Transverse colon (tissue), 4 donors: ENCODE results near the gene CLDN5. TPM values are rescaled to one million over a fixed set of nuclear protein-coding genes. Genes with fewer than 3 reads are reported as not detected.

ENCODE experiments used
- DNase-seq: peaks from one replicate; pipeline ENCODE4 v3.0.0-alpha.2; 2019
- H3K27ac ChIP-seq, 4 donors: fragments of 200-600 bp; sonication (generic); 2 replicates each; pipeline ENCODE4 v1.5.1; 2016 to 2018; ENCODE audit warnings: inconsistent platforms in 4 of 4
- H3K27me3 ChIP-seq: fragments of 200-600 bp; sonication (generic); 2 replicates; pipeline ENCODE4 v1.5.1; 2017; ENCODE audit warnings: inconsistent platforms
- H3K36me3 ChIP-seq, 4 donors: fragments of 200-600 bp; sonication (generic); 2 replicates each; pipeline ENCODE4 v1.5.1; 2017 to 2019; ENCODE audit warnings: inconsistent platforms in 4 of 4
- H3K4me1 ChIP-seq, 4 donors: fragments of 200-600 bp; sonication (generic); 2 replicates each; pipeline ENCODE4 v1.5.1; 2017 to 2020; ENCODE audit warnings: inconsistent platforms in 4 of 4
- H3K4me3 ChIP-seq, 4 donors: fragments of 200-600 bp; sonication (generic); 1 replicate in 1 of 4; 2 replicates in 3 of 4; pipeline versions ENCODE4 v1.5.1 to v1.6.1; 2017 to 2019; ENCODE audit warnings: inconsistent platforms in 4 of 4
- H3K9me3 ChIP-seq, 2 donors: fragments of 200-600 bp; sonication (generic); 2 replicates each; pipeline ENCODE4 v1.5.1; 2017 to 2019; ENCODE audit warnings: inconsistent platforms in 2 of 2
- CTCF ChIP-seq, 5 experiments: fragments of 200-600 bp in 3 of 5; fragments of 450-650 bp in 2 of 5; sonication (generic) in 3 of 5; IDR thresholded peaks; 1 replicate in 2 of 5; 2 replicates in 3 of 5; pipeline ENCODE4 v1.5.1; 2016 to 2017; ENCODE audit warnings: antibody characterized with exemption in 5 of 5, inconsistent platforms in 3 of 5, mild to moderate bottlenecking in 2 of 5, moderate library complexity in 1 of 5
- EP300 ChIP-seq: sonication (generic); formaldehyde crosslinking; IDR thresholded peaks from one replicate; pipeline ENCODE4 v1.6.1; 2017; ENCODE audit warnings: antibody characterized with exemption, low read depth
- POLR2A ChIP-seq: fragments of 450-650 bp; IDR thresholded peaks from one replicate; pipeline ENCODE4 v1.6.1; 2016; ENCODE audit warnings: antibody characterized with exemption, mild to moderate bottlenecking, moderate library complexity
- POLR2AphosphoS5 ChIP-seq, 3 donors: sonication (generic); formaldehyde crosslinking; IDR thresholded peaks; one replicate each; pipeline ENCODE4 v1.6.1; 2016; ENCODE audit warnings: antibody characterized with exemption in 3 of 3
- WGBS, 2 donors: methylation state at CpG; one replicate each; pipeline ENCODE4 v1.1.5; 2018; ENCODE audit warnings: low coverage in 1 of 2; 5-methylcytosine and 5-hydroxymethylcytosine counted together
- in situ Hi-C, 4 donors: fragments of 200-750 bp; cut with MboI; loops; one replicate each; pipeline versions ENCODE4 v1.15.0 to v1.15.1; 2017; ENCODE audit warnings: low sequenced_read_pairs in 3 of 4, low pct_ligation_motif_present in 1 of 4, low pct_unique_long_range_greater_than_20kb in 1 of 4
- intact Hi-C: fragments of 100-400 bp; cut with DNase I; formaldehyde crosslinking; loops from one replicate; pipeline ENCODE4 v1.15.1; 2023; ENCODE audit warnings: low total_unique reads
- total RNA-seq, 4 donors: library from RNA; depleted of rRNA; stranded (reverse); fragments of >200 nt; gene quantifications; one replicate each; pipeline ENCODE4 v1.1.0, GENCODE V29; 2016

CLDN5 gene
- total RNA-seq = 100 to 1,000 TPM in 1 of 4 donors, 10 to 100 TPM in 3; 29.5 to 126 (median 63.9) TPM

- in situ Hi-C loops (no loop called here), intact Hi-C loops (no loop called here)
- H3K27me3 ChIP-seq = peaks cover 51% of the 10 kb centered on the region
- TF ChIP-seq POLR2A (peak; percentile 36), EP300 (no peak)
- DNase-seq = no peak
- no peaks in the 10 kb centered on the region for H3K9me3 ChIP-seq
- peaks cover 0 to 19% (median 18%) of the 10 kb centered on the region in 4 donors for H3K4me1 ChIP-seq
- WGBS, 2 donors = 13% methylated on average over 56 of the region's 69 CpGs; no CpG with 5 or more reads in 1 of the 2 donors
- H3K36me3 ChIP-seq = no peaks in the 10 kb centered on the region
- H3K27ac ChIP-seq = peak within 1 kb of the TSS; percentile 29 to 52 (median 48)
- peak within 1 kb of the TSS in 3 of 4 donors; percentile 6 to 44 (median 25) for H3K4me3 ChIP-seq
Measured at GRCh38 chr22:19524170-19525115, at the start of gene CLDN5. Gene CLDN5, minus strand, starts transcription at chr22:19524410. Its CDS starts 155 bp downstream, at chr22:19524255.

- H3K9me3 ChIP-seq = no peaks in the 10 kb centered on the region
Measured at GRCh38 chr22:19571995-19572394, 47.8 kb upstream of the CLDN5 start.

GRCh38 chr22:19571207-19571795, 47.1 kb upstream of the CLDN5 start:
- intact Hi-C loops = no loop called here
- Histone ChIP-seq H3K36me3 (no peaks in the 10 kb centered on the region), H3K4me3 (no peak overlapping the region), H3K4me1 (no peaks in the 10 kb centered on the region), H3K27me3 (no peaks in the 10 kb centered on the region), H3K9me3 (no peaks in the 10 kb centered on the region), H3K27ac (no peak overlapping the region)
- WGBS, 2 donors = 60 to 68% methylated on average over 2 to 5 of the region's 5 CpGs
- no peak for TF ChIP-seq CTCF (IDR thresholded peaks at IDR 0.05)
- TF ChIP-seq POLR2AphosphoS5 (IDR thresholded peaks at IDR 0.05) = no peak
- no peak for TF ChIP-seq POLR2A
- TF ChIP-seq EP300 = no peak
- no peak for DNase-seq
- in situ Hi-C loops = no loop called here

More at GRCh38 chr22:19571995-19572394, 47.8 kb upstream of the CLDN5 start:
- no peaks in the 10 kb centered on the region for H3K4me1 ChIP-seq
- H3K4me3 ChIP-seq = no peak overlapping the region
- no peaks in the 10 kb centered on the region for H3K36me3 ChIP-seq
- in situ Hi-C loops = no loop called here
- intact Hi-C loops = no loop called here
- DNase-seq = no peak
- no peaks in the 10 kb centered on the region for H3K27me3 ChIP-seq
- TF ChIP-seq POLR2AphosphoS5 (IDR thresholded peaks at IDR 0.05) (no peak), POLR2A (no peak), CTCF (IDR thresholded peaks at IDR 0.05) (no peak), EP300 (no peak)
- H3K27ac ChIP-seq = no peak overlapping the region
- WGBS, 2 donors = 83 to 89% methylated on average over 3 to 6 of the region's 6 CpGs

- no peaks in the 10 kb centered on the region for H3K36me3 ChIP-seq
- in situ Hi-C loops = no loop called here
- H3K27me3 ChIP-seq = no peaks in the 10 kb centered on the region
- intact Hi-C loops = no loop called here
- TF ChIP-seq EP300 = no peak
- no peak for TF ChIP-seq POLR2A
- no peak for TF ChIP-seq CTCF (IDR thresholded peaks at IDR 0.05)
- TF ChIP-seq POLR2AphosphoS5 (IDR thresholded peaks at IDR 0.05) = no peak
- DNase-seq = no peak
- no peaks in the 10 kb centered on the region for H3K4me1 ChIP-seq
- no peak overlapping the region for H3K27ac ChIP-seq
- WGBS, 2 donors = 57 to 93% methylated on average over 1 to 2 of the region's 2 CpGs
- H3K9me3 ChIP-seq = no peaks in the 10 kb centered on the region
- no peak overlapping the region for H3K4me3 ChIP-seq
Measured at GRCh38 chr22:19569976-19570375, 45.8 kb upstream of the CLDN5 start.
